Activated T-helper 1 cell treated with anti-CD3 and anti-CD28 coated beads, Interleukin-12 subunit alpha, Interleukin-12 subunit beta, Interleukin-2, Interleukin-4 antibody, amounts not matched to agents 30 ng/mL and 10 ng/mL and 1 ng/mL, durations not matched to agents 14 hours and 24 hours and 36 hours (primary cell): Measurements from ENCODE around the gene CCNY. TPM values are rescaled to one million over a fixed set of nuclear protein-coding genes. Genes with fewer than 3 reads are reported as not detected.
A peak's percentile ranks its signal among the peaks of the same experiment; 100 is the strongest.

Experiments
- DNase-seq: peaks from one replicate; pipeline ENCODE4 v3.0.0; 2021; ENCODE audit warnings: low spot score
- H3K27ac Mint-ChIP-seq: one replicate; pipeline ENCODE4 v1.8.0; 2021; ENCODE audit warnings: mild to moderate bottlenecking, mixed read lengths
- H3K27me3 Mint-ChIP-seq: one replicate; pipeline ENCODE4 v1.8.0; 2022; ENCODE audit warnings: mild to moderate bottlenecking, moderate library complexity, mixed read lengths; ENCODE audit not compliant: insufficient read depth
- H3K36me3 Mint-ChIP-seq: one replicate; pipeline ENCODE4 v1.8.0; 2021; ENCODE audit warnings: low read depth, mixed read lengths
- H3K4me1 Mint-ChIP-seq: one replicate; pipeline ENCODE4 v1.8.0; 2021; ENCODE audit warnings: low read depth, mixed read lengths
- H3K4me3 Mint-ChIP-seq: one replicate; pipeline ENCODE4 v1.8.0; 2021; ENCODE audit warnings: mild to moderate bottlenecking, moderate library complexity, mixed read lengths
- H3K9me3 Mint-ChIP-seq: one replicate; pipeline ENCODE4 v1.8.0; 2021; ENCODE audit warnings: mixed read lengths
- intact Hi-C: fragments of 100-400 bp; cut with micrococcal nuclease; formaldehyde crosslinking; loops from one replicate; pipeline ENCODE4 v1.15.1; 2024
- total RNA-seq: library from RNA; stranded (reverse); gene quantifications from 2 replicates; pipeline ENCODE4 v1.2.3, GENCODE V29; 2022

CCNY gene
- total RNA-seq, 1 donor from 2014 or later: 71.0 TPM

GRCh38 chr10:35421553-35422178, 85.4 kb downstream of the CCNY start:
- Mint-ChIP-seq H3K27me3 (no peaks in the 10 kb centered on the region), H3K4me3 (no peak overlapping the region), H3K9me3 (no peaks in the 10 kb centered on the region), H3K4me1 (peaks cover 32% of the 10 kb centered on the region), H3K27ac (peak overlapping the region; percentile 51), H3K36me3 (no peaks in the 10 kb centered on the region)
- intact Hi-C loops: no loop called here
- DNase-seq: no peak

- Mint-ChIP-seq H3K36me3 (no peaks in the 10 kb centered on the region), H3K4me1 (peaks cover 30% of the 10 kb centered on the region), H3K27me3 (no peaks in the 10 kb centered on the region), H3K9me3 (no peaks in the 10 kb centered on the region), H3K4me3 (no peak overlapping the region), H3K27ac (no peak overlapping the region)
- no peak for DNase-seq
- intact Hi-C loops: no loop called here
These were observed 85.9 kb downstream of the CCNY start for GRCh38 chr10:35422228-35422627.

- Mint-ChIP-seq H3K4me1 (peaks cover 26% of the 10 kb centered on the region), H3K36me3 (no peaks in the 10 kb centered on the region), H3K27ac (no peak overlapping the region), H3K9me3 (no peaks in the 10 kb centered on the region), H3K4me3 (no peak overlapping the region), H3K27me3 (no peaks in the 10 kb centered on the region)
- intact Hi-C loops: no loop called here
- no peak for DNase-seq
These were observed 87.4 kb downstream of the CCNY start for GRCh38 chr10:35423505-35424306.

- H3K36me3 Mint-ChIP-seq: no peaks in the 10 kb centered on the region
- no peaks in the 10 kb centered on the region for H3K9me3 Mint-ChIP-seq
- H3K27me3 Mint-ChIP-seq: no peaks in the 10 kb centered on the region
- peaks cover 23% of the 10 kb centered on the region for H3K4me1 Mint-ChIP-seq
- DNase-seq: no peak
- H3K4me3 Mint-ChIP-seq: no peak overlapping the region
- intact Hi-C loops: no loop called here
- no peak overlapping the region for H3K27ac Mint-ChIP-seq
These were observed 88.5 kb downstream of the CCNY start for GRCh38 chr10:35424680-35425285.

GRCh38 chr10:35425595-35425994, 89.3 kb downstream of the CCNY start:
- no peaks in the 10 kb centered on the region for H3K36me3 Mint-ChIP-seq
- H3K9me3 Mint-ChIP-seq: no peaks in the 10 kb centered on the region
- peaks cover 19% of the 10 kb centered on the region for H3K4me1 Mint-ChIP-seq
- no peak overlapping the region for H3K27ac Mint-ChIP-seq
- no peak for DNase-seq
- no peak overlapping the region for H3K4me3 Mint-ChIP-seq
- intact Hi-C loops: no loop called here
- H3K27me3 Mint-ChIP-seq: no peaks in the 10 kb centered on the region

GRCh38 chr10:35426657-35427056, 90.3 kb downstream of the CCNY start:
- H3K4me1 Mint-ChIP-seq: peaks cover 16% of the 10 kb centered on the region
- H3K4me3 Mint-ChIP-seq: no peak overlapping the region
- no peaks in the 10 kb centered on the region for H3K27me3 Mint-ChIP-seq
- H3K27ac Mint-ChIP-seq: no peak overlapping the region
- DNase-seq: no peak
- intact Hi-C loops: no loop called here
- H3K36me3 Mint-ChIP-seq: no peaks in the 10 kb centered on the region
- no peaks in the 10 kb centered on the region for H3K9me3 Mint-ChIP-seq

DNA sequence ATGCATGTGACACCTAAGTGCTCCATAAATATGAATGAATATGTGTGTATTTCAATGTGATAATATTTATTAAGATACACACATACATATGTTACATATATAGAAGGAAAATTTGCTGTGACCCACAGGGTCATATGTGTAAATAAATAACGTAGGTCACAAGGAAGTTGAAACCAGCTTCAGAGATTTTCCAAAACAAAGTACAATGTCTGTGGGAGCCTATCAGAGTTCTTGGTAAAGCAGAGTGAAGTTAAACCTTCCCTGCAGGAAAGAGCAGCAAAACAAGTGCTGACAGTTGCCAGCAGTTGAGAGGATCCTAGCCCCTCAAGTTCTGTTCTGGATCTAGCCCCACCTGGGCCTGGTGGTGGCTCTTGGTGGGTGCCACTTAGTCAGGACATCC, 91.2 kb downstream of the CCNY start:
- H3K9me3 Mint-ChIP-seq: no peaks in the 10 kb centered on the region
- intact Hi-C loops: no loop called here
- H3K4me1 Mint-ChIP-seq: peaks cover 21% of the 10 kb centered on the region

DNA sequence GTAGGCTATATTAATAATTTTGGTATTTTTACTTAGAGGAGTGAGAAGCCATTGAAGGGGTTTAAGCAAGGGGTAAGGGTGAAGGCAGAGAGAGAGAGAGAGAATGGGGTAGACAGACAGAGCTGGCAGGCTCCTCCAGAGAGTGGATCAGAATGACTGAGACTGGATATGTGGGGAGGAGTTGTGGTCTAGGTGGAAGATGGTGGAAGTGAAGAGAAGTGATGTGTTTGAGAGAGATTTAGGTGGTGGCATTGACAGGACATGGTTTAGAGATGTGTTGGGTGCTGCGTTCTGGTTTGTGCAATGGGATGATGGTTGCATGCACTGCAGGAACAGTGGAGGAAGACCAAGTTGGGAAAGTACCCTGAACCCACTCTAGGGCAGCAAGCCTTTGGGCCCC, 92.2 kb downstream of the CCNY start:
- Mint-ChIP-seq H3K36me3 (no peaks in the 10 kb centered on the region), H3K4me3 (no peak overlapping the region), H3K27me3 (no peaks in the 10 kb centered on the region), H3K4me1 (peaks cover 21% of the 10 kb centered on the region), H3K9me3 (no peaks in the 10 kb centered on the region), H3K27ac (no peak overlapping the region)
- intact Hi-C loops: no loop called here
- DNase-seq: no peak

More for the DNA sequence above, 91.2 kb downstream of the CCNY start:
- no peaks in the 10 kb centered on the region for H3K27me3 Mint-ChIP-seq
- H3K27ac Mint-ChIP-seq: no peak overlapping the region
- DNase-seq: no peak
- no peaks in the 10 kb centered on the region for H3K36me3 Mint-ChIP-seq
- no peak overlapping the region for H3K4me3 Mint-ChIP-seq

DNA sequence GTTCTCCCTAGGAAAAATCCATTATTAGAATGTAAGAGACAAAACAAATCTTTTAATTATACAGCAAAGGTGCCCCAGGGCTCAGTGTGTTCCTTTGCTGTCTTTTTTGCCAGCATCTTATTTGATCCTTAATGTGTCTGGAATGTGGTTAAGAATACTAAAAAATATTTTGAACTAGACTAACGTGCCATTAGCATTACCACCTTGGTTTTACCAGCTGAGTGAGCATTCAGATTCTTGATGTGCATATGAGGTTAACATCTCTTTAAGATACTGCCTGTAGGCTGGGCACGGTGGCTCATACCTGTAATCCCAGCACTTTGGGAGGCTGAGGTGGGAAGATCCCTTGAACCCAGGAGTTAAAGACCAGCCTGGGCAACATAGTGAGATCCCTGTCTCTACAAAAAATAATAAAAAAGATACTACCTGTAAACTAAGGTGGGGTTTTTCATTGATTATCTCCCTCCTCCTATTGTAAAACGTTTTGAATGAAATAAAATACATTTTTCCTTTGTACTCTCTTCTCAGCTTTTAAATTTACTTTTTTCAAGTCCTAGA, 96.6 kb downstream of the CCNY start:
- peaks cover 12% of the 10 kb centered on the region for H3K36me3 Mint-ChIP-seq
- peaks cover 32% of the 10 kb centered on the region for H3K4me1 Mint-ChIP-seq
- no peak overlapping the region for H3K4me3 Mint-ChIP-seq
- intact Hi-C loops: loop anchor here (1.0 kb wide), 1 partner anchor 344 kb away; no protein-coding TSS in a partner anchor
- DNase-seq: no peak
- H3K9me3 Mint-ChIP-seq: peaks cover 10% of the 10 kb centered on the region
- H3K27ac Mint-ChIP-seq: no peak overlapping the region
- H3K27me3 Mint-ChIP-seq: no peaks in the 10 kb centered on the region

- Mint-ChIP-seq H3K4me3 (no peak overlapping the region), H3K36me3 (peaks cover 16% of the 10 kb centered on the region), H3K27ac (peak overlapping the region; percentile 31), H3K9me3 (peaks cover 17% of the 10 kb centered on the region), H3K27me3 (no peaks in the 10 kb centered on the region), H3K4me1 (peaks cover 22% of the 10 kb centered on the region)
- no peak for DNase-seq
- intact Hi-C loops: loop anchor here (1.0 to 2.0 kb wide), 4 partner anchors 8 to 345 kb away; no protein-coding TSS in a partner anchor
These were observed 97.6 kb downstream of the CCNY start for GRCh38 chr10:35433851-35434426.

DNA sequence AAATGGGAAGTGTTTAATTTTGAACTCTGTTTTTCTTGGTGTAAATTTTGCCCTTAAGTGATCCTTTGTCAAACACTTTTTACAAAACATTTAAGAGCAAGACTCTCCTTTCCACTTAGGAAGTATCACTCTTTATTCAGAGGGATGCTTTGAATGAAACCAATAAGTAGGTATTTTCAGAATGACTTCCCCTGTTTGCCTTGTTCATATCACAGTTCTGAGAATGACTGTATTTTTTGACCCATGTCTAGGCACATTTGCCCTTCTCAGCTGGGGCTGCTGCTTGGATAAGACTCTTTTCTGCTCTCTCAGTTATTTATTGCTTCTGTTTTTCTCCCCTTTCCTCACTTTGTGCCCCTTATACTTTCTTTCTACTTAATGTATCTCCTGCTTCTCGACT, 98.2 kb downstream of the CCNY start:
- H3K27me3 Mint-ChIP-seq: no peaks in the 10 kb centered on the region
- H3K9me3 Mint-ChIP-seq: peaks cover 23% of the 10 kb centered on the region
- H3K36me3 Mint-ChIP-seq: peaks cover 22% of the 10 kb centered on the region
- no peak for DNase-seq
- H3K4me3 Mint-ChIP-seq: no peak overlapping the region
- H3K27ac Mint-ChIP-seq: no peak overlapping the region
- intact Hi-C loops: loop anchor here (1.0 to 2.0 kb wide), 3 partner anchors 8 to 93 kb away; no protein-coding TSS in a partner anchor
- H3K4me1 Mint-ChIP-seq: peaks cover 22% of the 10 kb centered on the region

DNA sequence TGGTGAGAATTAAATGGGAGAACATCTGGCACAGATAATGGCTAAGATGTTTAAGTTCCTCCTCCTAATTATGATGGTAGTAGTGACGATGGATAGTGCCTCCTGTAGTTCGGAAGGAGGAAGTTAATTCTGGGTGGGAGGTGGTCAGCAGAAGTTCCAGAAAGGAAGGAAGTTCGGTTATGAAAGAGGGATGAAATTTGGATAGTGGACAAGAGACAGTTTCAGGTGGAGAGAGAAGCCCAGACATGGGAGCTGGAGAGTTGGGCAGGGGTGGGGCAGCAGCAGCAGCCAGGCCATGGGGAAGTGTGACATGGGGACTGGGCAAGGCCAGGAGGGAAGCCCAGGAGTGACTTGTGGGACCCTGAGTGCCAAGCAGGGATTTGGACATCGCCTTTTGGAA, 99.5 kb downstream of the CCNY start:
- no peaks in the 10 kb centered on the region for H3K27me3 Mint-ChIP-seq
- no peak overlapping the region for H3K27ac Mint-ChIP-seq
- peaks cover 24% of the 10 kb centered on the region for H3K36me3 Mint-ChIP-seq
- intact Hi-C loops: loop anchor here (2.0 kb wide), 1 partner anchor 17 kb away; no protein-coding TSS in a partner anchor
- no peak for DNase-seq
- no peak overlapping the region for H3K4me3 Mint-ChIP-seq
- peaks cover 25% of the 10 kb centered on the region for H3K9me3 Mint-ChIP-seq
- peaks cover 25% of the 10 kb centered on the region for H3K4me1 Mint-ChIP-seq
